PC-3 (cell line): Measurements from ENCODE around the gene ADAM12.

Experiments used
- EZH2phosphoT487 ChIP-seq: fragments of 300-600 bp; sonication (generic); IDR thresholded peaks from 2 replicates; pipeline ENCODE4 v1.6.1; 2018; ENCODE audit warnings: mild to moderate bottlenecking, antibody characterized with exemption, low read length, borderline replicate concordance
- TF ChIP-seq, protein P1 (sequence below): fragments of 300-600 bp; sonication (generic); conservative IDR thresholded peaks from 2 replicates; pipeline ENCODE4 v1.5.1; 2017; ENCODE audit warnings: antibody characterized with exemption, low read depth, mild to moderate bottlenecking, low read length

DNA sequence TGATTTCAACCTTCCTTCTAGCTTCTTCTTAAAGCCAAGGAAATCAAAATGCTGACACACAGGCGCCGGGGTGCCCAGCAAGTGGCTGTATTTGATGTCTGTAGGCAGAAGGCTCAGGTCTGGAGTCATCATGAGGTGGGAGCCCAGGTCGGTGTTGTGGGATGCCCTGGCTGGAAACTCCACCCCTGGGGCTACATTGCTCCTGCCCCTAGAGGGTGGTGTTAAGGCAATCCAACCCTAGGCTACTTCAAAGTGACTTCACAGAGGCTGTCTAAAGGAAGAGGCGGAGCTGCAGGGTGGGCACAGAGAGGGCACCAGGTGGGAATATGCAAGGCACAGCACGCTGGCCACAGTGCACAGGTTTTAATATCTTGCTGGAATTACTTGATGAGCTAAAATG lies 200.9 kb downstream of the ADAM12 start:
- TF ChIP-seq, protein P1, sequence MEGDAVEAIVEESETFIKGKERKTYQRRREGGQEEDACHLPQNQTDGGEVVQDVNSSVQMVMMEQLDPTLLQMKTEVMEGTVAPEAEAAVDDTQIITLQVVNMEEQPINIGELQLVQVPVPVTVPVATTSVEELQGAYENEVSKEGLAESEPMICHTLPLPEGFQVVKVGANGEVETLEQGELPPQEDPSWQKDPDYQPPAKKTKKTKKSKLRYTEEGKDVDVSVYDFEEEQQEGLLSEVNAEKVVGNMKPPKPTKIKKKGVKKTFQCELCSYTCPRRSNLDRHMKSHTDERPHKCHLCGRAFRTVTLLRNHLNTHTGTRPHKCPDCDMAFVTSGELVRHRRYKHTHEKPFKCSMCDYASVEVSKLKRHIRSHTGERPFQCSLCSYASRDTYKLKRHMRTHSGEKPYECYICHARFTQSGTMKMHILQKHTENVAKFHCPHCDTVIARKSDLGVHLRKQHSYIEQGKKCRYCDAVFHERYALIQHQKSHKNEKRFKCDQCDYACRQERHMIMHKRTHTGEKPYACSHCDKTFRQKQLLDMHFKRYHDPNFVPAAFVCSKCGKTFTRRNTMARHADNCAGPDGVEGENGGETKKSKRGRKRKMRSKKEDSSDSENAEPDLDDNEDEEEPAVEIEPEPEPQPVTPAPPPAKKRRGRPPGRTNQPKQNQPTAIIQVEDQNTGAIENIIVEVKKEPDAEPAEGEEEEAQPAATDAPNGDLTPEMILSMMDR = no peak
- no peak for TF ChIP-seq EZH2phosphoT487
